GM10847 (cell line): Measurements from ENCODE around the gene CAMTA1.

Source experiments
- POLR2A ChIP-seq: IDR thresholded peaks from 2 replicates; pipeline ENCODE4 v1.6.1; 2011; ENCODE audit not compliant: insufficient read length; ENCODE audit errors: extremely low read depth

The CAMTA1 gene

DNA sequence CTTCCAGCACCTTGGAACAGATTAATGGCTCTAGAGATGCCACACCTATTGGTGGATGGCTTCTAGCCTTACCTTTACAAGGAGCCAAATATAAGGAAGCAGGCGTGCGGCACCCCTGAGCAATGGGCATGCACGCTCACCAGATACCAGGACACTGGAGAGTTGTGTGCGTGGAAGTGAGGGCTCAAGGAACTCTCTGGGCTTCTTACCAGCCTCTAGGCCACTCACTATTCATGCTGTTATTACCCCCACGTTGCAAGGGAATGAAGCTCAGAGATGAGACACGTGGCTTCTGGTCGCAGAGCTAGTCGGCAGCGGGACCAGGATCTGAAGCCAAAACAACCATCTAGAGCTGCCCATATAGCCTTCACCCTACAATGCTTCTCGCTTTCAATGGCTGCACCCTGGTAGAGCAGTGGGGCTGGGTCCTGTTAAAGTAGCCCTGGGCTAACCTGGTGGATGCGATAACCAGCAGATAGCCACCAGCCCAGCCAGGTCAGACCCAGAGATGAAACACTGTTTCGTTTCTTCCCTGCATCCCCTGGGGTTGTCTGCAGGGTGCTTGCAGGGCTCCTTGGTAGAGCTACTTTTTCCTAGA lies 589.4 kb downstream of the CAMTA1 start:
- no peak for TF ChIP-seq POLR2A

DNA sequence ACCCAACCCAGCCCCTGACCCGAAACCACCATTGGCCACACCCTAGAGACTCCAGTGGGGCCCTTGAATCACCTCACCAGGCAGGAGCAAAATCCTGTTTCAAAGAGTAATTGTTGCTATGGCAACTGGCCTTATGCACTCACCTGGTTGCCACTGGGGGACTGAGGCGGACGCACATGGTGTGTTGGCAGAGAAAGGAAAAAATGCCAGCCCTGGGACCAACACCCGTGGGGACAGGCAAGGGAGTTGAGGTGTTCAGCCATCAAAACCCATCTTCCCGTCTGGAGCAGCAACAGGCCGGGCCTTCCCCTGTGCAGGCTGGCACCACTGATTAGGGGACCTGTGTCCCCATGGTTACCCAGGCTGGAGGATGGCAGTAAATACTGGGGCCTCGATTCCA lies 590.1 kb downstream of the CAMTA1 start:
- TF ChIP-seq POLR2A = no peak

DNA sequence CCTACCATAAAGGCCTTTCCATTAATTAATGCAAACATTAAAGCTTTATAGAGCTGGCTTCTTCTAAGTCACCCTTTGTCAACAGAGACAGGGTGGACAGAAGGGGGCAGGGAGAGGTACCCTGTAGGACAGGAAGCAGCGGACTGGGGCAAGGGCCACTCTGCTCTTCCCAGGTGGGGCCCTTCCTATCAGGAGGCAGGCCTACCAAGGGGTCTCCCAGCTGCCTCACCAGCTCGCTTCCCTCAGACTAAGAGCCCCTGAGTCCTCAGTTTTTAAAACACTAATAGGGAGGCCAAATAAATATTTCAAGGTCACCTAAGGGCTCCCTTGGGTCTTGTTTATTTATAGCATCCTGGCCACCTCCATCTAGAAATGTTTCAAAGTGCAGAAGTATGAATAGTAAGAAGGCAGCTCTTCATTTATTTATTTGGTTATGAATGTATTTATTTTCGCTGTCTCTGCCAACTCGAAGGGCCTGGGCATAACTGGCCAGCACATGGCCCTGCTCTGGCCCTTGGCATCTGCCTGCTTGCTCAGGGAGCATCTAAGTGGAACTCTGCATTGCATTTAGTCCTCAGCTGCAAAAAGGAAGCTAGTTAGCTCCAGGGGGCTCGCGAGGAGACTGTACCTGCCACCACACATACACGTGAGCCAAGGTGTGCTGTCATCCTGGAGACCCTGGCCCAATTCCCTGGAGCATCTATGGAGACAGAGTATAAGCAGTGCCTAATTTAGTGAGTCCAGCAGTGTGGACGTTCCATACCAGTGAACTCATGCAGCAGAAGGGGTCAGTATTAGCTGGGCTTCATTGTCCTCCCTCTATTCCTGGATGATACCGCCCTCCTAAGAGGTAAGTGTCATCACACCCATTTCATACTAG lies 590.8 kb downstream of the CAMTA1 start:
- TF ChIP-seq POLR2A = no peak

DNA sequence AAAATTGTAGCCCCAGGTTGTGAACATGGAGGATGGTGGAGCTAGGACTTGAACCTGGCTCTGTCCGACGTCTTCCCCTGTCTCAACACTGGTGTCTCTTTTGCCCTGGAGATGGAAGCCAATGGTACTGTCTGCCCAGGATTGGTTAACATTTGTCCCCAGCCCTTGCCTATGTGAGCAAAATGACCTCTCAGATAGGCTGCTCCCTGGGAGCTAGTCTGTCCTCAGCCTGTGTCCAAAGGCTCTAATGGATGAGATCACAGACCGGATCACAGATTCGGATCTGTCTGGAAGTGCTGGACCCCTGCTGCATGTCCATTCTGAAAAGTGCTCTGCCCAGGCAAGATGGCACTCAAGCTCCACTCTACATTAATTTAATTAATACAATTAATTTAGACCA lies 591.4 kb downstream of the CAMTA1 start:
- TF ChIP-seq POLR2A = no peak

DNA sequence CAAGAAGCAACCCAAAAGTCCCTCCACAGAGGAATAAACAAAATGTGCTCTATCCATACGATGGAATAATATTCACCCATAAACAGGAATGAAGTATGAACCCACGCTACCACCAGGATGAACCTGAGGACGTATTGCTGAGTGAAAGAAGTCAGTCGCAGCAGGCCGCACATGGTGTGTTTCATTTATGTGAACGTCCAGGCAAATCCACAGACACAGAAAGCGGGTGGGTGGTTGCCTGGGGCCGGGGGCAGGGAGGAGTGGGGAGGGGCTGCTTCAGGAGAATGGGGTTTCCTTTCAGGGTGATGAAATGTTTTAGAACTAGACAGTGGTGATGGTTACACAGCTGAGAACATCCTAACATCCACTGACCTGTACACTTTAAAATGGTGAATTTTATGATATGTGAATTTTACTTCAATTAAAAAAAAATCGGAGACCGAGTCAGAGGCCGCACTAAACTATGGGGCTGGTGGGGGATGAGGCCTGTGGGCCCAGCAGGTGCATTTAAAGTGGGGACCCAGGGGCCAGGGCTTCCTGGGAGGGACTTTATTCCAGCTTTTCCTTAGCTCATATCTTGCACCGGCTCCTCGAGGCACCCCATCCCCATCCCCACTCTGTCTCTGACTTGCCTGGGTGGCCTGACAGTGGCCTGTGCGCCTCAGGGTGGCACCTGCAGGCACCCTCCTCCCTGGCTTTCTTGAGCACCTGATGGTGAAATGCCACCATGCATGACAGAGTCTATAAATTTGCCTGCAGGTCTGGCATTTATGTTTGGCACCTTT lies 593.3 kb downstream of the CAMTA1 start:
- TF ChIP-seq POLR2A = no peak

DNA sequence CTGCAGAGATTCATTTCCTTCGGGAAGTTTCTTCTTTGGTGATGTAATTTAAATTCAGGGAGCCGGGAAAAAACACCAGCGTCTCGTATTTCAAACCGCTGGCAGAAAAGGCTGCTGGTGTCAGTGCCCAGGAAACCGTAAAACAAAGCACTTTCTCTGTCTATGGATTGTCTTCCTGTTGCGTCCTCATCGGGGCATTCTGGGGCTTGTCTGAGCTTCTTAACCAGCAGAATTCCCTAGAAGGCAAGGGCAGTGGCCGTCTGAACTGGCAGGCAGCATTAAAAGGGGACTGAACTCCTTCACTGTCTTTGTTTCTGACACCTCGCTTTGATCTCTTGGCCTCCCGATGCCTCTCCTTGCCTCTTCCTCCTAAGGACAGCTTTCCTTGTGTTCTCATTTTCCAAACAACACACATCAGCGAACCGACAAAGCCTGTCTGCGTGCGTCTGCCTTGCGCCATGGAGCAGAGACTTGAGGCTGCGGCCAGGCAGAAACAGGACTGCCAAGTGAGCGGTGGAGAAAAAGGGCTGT lies 594.3 kb downstream of the CAMTA1 start:
- TF ChIP-seq POLR2A = no peak

DNA sequence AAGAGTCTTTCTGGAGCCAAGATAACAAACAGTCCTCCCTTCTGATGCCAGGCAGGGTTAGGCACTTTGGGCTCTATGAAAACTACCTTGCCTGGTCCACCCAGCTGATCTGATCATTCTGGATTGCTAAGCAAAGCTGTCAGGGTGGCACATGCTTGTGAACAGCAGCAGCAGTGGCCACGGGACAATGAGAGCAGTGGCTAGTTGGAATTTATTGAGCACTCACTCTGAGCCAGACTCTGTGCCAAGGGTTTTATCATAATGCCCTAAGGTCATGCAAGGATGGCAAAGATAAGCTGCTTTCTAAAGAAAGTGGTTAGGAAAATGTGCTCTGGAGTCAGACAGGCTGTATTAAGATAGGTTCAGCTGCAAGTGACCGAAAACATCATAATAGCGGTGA lies 595.5 kb downstream of the CAMTA1 start:
- no peak for TF ChIP-seq POLR2A

DNA sequence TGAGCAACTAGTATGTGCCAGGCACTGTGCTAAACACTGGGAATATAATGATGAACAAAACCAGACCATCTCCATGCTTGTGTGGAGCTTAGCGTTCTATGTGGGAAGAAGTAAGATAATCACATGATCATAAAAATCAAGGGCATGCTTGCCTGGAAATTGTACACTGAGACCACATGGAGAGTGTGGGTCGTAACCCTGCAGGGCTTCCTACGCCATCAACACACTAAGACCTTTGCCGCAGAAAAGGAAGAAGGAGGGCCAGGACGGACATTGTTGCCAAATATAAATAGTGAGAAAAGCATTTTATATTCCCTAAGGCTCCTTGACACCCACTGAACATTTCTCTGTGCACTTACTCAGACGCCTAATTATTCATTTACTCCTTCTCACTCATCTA lies 597.7 kb downstream of the CAMTA1 start:
- TF ChIP-seq POLR2A = no peak

DNA sequence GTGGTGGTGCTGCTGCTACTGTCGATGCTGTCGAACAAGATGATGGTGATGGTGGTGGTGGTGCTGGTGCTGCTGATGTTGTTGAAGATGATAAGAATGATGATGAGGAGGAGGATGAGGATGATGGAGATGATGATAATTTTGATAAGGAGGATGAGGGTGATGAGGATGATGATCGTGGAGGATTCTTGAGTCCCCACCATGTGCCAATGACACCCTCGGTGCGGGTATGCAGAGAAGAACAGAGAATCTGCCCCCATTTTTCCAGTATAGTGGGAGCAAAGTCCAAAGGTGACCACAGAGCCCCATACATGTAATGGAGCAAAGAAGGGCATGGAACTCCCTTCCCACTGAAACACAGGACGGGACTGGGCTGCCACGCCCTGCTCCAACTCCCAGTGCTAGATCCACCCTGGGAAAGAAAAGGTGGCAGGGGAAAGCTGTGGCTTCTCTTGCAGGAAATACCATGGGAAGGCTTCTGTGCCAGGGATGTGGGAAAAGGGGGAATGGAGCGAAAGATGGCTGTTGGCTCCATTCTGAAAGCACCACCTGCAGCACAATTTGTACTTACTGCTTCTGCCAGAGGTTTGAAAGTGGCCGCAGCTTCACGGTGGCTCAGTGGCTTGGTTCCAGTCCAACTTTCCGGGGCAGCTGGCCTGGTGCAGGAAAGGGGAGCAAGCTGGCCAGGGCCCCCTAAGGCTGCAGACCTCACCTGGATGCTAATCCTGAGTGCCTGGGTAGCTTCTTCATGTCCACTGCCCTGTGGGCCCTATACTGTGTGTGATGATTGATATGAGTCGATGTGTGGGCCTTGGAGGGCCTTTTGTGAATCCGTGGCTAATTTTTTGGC lies 598.6 kb downstream of the CAMTA1 start:
- TF ChIP-seq POLR2A = no peak

DNA sequence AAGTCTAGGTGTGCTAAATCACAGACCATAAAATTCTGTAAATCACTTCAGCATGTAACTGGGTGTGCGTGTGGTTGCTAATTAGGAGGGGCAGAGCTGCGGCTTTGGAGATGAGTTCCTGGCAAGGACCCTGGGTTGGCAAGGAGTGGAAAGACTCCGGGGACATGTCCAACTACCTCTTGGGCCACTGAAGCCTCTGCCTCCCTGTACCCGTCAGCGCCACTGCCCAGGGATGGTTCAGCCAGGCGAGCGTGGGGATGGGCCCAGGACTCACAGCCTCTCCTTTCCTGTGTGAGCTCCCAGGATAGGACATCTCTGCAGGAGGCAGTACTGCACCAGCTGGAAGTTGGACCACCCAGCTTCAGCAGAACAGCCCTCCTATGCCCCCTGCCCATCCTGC lies 599.4 kb downstream of the CAMTA1 start:
- TF ChIP-seq POLR2A = no peak

DNA sequence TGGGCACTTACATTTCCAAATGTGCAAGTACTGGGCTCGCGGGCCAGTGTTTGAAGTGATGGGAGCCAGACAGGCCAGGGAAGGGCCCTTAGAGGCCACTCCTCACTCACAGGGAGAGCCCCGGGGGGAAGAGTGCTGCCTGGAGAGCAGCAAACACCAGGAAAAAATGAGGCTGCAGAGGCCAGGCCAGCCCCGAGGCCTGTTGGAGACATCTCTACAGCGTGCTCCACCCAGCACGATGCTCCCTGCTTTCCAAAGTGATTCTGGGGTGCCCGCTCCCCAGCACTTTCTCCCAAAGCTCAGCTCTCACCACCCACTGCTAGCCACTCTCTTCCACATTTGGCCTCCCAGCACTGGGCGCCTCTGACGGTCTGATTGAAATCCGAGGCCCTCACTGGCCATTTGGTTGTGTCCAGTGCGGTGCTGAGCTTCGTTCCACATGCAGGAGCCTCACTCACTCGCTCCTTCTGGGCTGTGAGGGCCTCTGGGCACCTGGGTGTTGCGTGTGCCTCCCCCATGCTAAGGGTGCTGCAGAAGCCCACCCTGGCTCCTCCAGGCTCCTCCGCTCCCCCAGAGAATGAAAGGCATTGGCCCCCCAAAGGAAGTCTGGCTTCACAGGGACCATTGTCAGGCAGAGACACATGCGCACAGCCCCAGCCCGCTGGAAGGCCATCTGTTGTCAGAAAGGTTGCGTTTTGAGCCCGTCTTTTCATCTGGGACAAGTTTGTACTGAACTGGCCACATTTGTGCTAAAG lies 600.4 kb downstream of the CAMTA1 start:
- no peak for TF ChIP-seq POLR2A

DNA sequence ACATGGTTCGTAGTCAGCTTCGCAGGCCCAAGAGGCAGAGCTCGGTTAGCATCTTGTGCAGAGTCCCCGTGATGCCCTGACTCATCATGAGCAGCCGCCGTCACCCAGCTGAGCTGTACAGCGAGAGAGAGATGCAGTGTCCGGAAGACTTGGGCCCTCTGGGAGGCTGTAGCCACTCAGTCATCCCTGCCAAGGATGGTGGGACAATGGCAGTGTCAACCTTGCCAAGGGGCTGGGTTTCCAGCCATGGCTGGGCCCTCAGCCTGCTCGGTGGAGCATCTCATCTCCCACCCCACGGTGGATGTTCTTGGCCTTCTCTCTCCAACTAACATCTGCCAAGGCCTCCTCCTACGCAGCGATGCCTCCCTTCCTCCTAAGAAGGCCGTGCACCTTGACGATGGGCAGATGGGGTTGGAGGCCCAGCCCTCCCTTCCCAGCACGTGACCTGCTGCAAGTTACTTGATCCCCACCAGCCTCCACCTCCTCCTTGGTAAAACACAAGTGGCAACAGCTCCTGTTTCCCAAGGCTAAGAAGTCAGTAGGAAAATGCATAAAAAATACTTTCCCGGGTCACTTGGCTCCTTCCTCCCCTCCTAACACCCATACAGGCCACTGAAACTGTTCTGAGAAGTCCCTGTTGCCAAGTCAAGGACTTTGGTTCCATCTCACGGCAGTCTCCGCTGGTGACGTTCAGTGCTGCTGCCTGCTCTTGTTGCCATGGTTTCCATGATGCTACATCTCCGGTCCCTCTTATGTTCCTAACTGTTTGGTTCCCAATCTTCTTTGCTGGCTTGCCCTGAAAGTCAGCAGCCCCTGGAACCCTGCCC lies 601.2 kb downstream of the CAMTA1 start:
- TF ChIP-seq POLR2A = no peak
